AG04450 (cell line): ENCODE data around the gene HCFC1. TPM values are rescaled to one million over a fixed set of nuclear protein-coding genes. Genes with fewer than 3 reads are reported as not detected.

Experiments
- CTCF ChIA-PET: fragments of 300-600, 350-600 bp; formaldehyde crosslinking; extraction: SDS; loops from one replicate; lab custom pipeline; 2022; ENCODE audit warnings: antibody characterized with exemption, inconsistent platforms; lab: Charles Lee
- POLR2A ChIA-PET: fragments of 350-600 bp; formaldehyde crosslinking; extraction: SDS; loops from one replicate; lab custom pipeline; 2021; ENCODE audit warnings: antibody characterized with exemption, inconsistent platforms; lab: Yijun Ruan, JAX
- DNase-seq: peaks from one replicate; pipeline ENCODE4 v3.0.0-alpha.2; 2011; ENCODE audit warnings: low read depth, low spot score
- H3K27ac ChIP-seq: one replicate; pipeline ENCODE4 v1.5.1; 2012; ENCODE audit warnings: low read depth, low read length, control low read depth
- H3K27me3 ChIP-seq: one replicate; pipeline ENCODE4 v1.6.0; 2012; ENCODE audit warnings: low read length; ENCODE audit not compliant: control insufficient read depth, insufficient read depth
- H3K4me3 ChIP-seq: 2 replicates; pipeline ENCODE4 v1.5.1; 2011; ENCODE audit warnings: mild to moderate bottlenecking, low read depth, low read length, control low read depth
- H3K9me3 ChIP-seq: 2 replicates; pipeline ENCODE4 v1.5.1; 2012; ENCODE audit warnings: low read length; ENCODE audit not compliant: control insufficient read depth, insufficient read depth
- CTCF ChIP-seq: IDR thresholded peaks from 2 replicates; pipeline ENCODE4 v1.5.1; 2011; ENCODE audit warnings: low read depth, low read length, control low read depth, inconsistent platforms
- polyA plus RNA-seq: library from polyadenylated mRNA; depleted of rRNA; stranded (reverse); fragments of >200 nt; gene quantifications from 2 replicates; pipeline ENCODE4 v1.2.3, GENCODE V29; 2011

HCFC1 gene
- polyA plus RNA-seq, 1 experiment = 2.7 TPM

- ChIA-PET CTCF (interaction anchor here (0.6 to 1.8 kb wide), 3 partner anchors 189 to 197 kb away, joined by 3 to 9 read pairs (median 8); no protein-coding TSS in a partner anchor), POLR2A (no interaction called here)
- Histone ChIP-seq H3K27me3 (no peaks in the 10 kb centered on the region), H3K4me3 (no peak overlapping the region), H3K9me3 (no peaks in the 10 kb centered on the region; the same call in 1 of the 2 replicates), H3K27ac (peak overlapping the region; percentile 52)
- no peak for TF ChIP-seq CTCF
- no peak for DNase-seq
Measured at GRCh38 chrX:153952373-153953026, 19.1 kb downstream of the HCFC1 start.

- Histone ChIP-seq H3K9me3 (no peaks in the 10 kb centered on the region; the same call in 1 of the 2 replicates), H3K27me3 (no peaks in the 10 kb centered on the region), H3K4me3 (no peak overlapping the region), H3K27ac (no peak overlapping the region)
- CTCF ChIA-PET = interaction anchor here (1.0 to 1.9 kb wide), 3 partner anchors 15 to 192 kb away, joined by 3 to 9 read pairs (median 6); no protein-coding TSS in a partner anchor
- no peak for DNase-seq
- no peak for TF ChIP-seq CTCF
- POLR2A ChIA-PET = no interaction called here
Measured at GRCh38 chrX:153951683-153952372, 19.8 kb downstream of the HCFC1 start.

GRCh38 chrX:153950127-153950526 is 21.5 kb downstream of the HCFC1 start:
- CTCF ChIA-PET = interaction anchor here (1.1 to 2.0 kb wide), 4 partner anchors 16 to 187 kb away, joined by 3 to 7 read pairs (median 5); partner anchors contain the start of gene PLXNB3

GRCh38 chrX:153948847-153949805 is 22.5 kb downstream of the HCFC1 start:
- ChIA-PET CTCF (interaction anchor here (1.1 to 4.0 kb wide), 4 partner anchors 10 to 186 kb away, joined by 3 to 33 read pairs (median 5); partner anchors contain the start of gene PLXNB3), POLR2A (no interaction called here)
- H3K9me3 ChIP-seq = no peaks in the 10 kb centered on the region; the same call in 1 of the 2 replicates
- H3K27ac ChIP-seq = no peak overlapping the region
- TF ChIP-seq CTCF = no peak
- no peaks in the 10 kb centered on the region for H3K27me3 ChIP-seq
- no peak for DNase-seq
- no peak overlapping the region for H3K4me3 ChIP-seq

More at GRCh38 chrX:153950127-153950526, 21.5 kb downstream of the HCFC1 start:
- no peaks in the 10 kb centered on the region; the same call in 1 of the 2 replicates for H3K9me3 ChIP-seq
- DNase-seq = no peak
- no peak overlapping the region for H3K27ac ChIP-seq
- POLR2A ChIA-PET = interaction anchor here (1.2 kb wide), 1 partner anchor 15 kb away, joined by 3 read pairs; the partner anchor contains the start of gene NAA10
- no peaks in the 10 kb centered on the region for H3K27me3 ChIP-seq
- no peak for TF ChIP-seq CTCF
- no peak overlapping the region for H3K4me3 ChIP-seq
